NOMO-1 treated with DMSO at 0.1 percent for 48 hours (cell line): Measurements from ENCODE around the gene KRT23.

Experiments
- DNase-seq: peaks from one replicate; lab custom pipeline; 2025; ENCODE audit not compliant: unreplicated experiment; lab: John Stamatoyannopoulos, UW

The KRT23 gene

GRCh38 chr17:40950176-40950575, 12.7 kb upstream of the KRT23 start:
- no peak for DNase-seq

GRCh38 chr17:40949418-40949817, 12.0 kb upstream of the KRT23 start:
- peak; percentile 21 for DNase-seq

DNA sequence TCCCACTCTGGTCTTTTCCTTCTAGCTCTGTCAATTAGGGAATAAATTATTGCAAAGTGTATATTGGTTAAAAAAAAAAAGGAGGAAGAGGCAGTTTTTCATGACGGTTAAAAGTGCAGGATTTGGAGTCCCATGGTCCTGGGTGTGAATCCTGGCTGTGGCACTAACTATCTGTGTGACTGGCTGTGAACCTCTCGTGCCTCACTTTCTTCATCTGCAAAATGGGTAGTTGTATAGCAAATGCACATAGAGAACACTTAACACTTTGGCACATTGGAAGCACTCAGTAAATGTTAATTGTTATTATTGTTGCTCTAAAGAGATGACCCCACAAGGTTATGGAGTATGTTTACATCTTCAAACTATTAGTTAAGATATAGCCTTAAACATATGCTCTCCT, 10.5 kb upstream of the KRT23 start:
- DNase-seq: no peak

DNA sequence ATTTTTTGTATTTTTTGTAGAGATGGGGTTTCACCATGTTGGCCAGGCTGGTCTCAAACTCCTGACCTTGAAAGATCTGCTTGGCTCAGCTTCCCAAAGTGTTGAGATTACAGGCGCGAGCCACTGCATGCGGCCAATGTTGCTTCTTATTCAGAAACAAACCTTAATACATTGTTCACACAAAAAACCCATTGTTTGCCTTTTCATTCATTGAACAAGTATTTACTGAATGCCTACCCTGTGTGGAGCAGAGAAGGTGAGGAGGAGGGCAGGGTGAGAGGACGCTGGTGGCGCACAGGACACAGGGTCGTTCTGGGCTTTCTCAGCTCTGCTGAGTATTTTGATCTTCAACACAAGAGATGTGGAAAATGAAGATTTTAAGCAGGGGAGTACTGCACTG, 8.0 kb upstream of the KRT23 start:
- no peak for DNase-seq

DNA sequence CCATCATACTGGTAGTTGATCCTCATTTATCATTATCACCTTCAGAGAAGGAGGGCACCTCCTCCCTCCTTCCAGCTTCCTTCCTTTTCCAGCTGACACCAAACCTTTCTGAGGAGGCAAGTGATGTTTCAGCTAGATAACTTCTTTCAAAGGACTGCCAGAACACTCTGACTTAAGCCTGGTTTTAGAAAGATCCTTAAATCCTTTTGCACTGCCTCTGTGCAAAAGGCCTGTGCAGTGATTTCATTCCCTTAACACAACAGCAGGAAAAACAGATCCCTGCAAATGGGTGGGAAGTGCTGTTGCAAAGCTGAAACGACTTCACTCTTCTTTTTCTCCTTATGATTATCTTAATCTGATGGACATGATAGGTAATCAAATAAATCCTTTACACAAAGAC, 7.1 kb upstream of the KRT23 start:
- no peak for DNase-seq

DNA sequence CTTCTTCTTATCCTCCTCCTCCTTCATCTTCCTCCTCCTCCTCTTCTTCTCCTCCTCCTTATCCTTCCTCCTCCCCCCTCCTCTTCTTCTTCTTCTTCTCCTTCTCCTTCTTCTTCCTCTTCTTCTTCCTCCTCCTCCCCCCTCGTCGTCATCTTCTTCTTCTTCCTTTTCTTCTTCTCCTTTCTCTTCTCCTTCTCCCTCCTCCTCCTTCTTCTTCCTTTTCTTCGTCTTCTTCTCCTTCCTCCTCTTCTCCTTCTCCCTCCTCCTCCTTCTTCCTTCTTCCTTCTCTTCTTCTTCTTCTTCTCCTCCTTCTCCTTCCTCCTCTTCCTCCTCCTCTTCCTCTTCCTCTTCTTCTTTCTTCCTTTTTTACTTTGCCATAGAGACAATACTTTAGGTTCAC, 5.1 kb upstream of the KRT23 start:
- no peak for DNase-seq

DNA sequence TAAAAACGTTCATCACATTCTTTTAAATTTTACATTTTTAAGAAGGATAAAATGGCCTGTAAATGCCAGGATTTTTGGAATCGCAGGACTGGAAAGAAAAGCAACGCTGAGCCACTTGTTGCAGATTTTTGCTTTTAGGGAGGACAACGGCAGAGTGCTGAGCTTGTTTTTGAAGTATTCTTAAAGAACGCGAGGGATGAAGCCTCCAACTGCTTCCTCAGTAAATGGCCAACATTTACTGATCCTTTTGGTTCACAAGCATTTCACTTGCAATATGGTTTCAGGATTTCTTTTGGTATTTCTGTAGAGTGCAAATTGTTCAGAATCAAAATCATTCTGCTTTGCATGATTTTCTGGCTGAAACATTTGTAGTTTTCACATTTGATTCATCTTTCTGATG, 2.8 kb upstream of the KRT23 start:
- DNase-seq: no peak

DNA sequence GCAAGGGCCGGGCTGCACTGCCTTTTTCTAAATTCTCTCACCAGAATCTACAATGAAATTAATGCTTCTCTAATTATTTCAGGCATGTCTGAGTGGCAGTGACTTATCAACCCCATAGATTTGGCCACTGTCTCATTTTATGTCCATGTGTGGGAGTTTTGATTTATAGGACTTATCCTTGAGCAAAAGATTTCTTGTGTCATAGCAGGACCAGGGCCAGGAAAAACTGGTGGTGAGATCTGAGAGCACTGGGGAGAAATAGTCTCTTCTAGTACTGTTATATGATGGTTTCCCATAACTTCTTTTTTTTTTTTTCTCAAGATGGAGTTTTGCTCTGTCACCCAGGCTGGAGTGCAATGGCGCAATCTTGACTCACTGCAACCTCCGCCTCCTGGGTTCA, 1.5 kb upstream of the KRT23 start:
- DNase-seq: no peak

GRCh38 chr17:40936976-40937375, 470 bp downstream of the KRT23 start:
- no peak for DNase-seq

DNA sequence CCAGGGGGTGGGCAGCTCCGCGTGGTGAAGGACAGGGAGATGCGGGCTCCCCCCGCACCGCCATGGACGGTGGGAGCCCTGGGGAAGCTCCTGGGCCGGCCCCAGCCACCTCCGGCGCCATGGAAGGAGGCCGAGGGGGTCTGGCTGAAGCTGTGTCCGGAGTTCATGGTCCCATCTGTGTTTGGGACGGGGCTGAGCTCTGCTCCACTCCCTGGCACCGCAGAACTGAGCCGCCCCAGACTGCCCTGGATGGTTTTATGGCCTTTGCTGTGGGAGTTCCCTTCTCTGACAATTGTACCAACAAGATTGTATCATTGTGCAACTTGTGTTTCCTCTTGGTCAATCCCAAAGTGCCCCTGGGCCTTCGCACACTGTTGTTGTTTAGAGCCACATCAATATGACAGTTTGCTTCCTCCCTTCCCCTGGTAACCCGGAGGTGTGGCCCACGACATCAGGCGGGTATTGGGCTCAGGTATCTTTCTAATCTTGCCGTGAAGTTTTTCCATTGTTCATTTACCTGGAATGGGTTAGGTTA, 942 bp downstream of the KRT23 start:
- peak; percentile 74 for DNase-seq

- no peak for DNase-seq
These were observed 1.8 kb downstream of the KRT23 start for GRCh38 chr17:40935624-40936023.

DNA sequence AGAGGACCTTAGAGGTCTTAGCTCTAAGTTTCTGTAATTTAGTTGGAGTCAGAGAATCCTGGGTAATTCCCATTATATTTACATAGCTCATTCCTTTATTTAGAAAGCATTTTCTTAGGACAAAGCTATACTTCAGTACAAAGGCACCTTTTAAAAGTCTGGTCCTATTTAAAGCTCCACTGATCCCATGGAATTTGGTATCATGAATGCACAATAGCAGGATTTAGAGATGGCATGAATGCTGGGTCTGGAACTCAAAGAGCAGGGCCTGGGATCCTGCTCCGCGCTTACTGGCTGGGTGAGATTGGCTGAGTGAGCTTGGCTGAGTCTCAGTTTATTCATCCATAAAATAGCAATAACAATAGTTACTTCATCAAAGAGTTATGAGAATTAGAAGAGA, 4.8 kb downstream of the KRT23 start:
- DNase-seq: no peak

DNA sequence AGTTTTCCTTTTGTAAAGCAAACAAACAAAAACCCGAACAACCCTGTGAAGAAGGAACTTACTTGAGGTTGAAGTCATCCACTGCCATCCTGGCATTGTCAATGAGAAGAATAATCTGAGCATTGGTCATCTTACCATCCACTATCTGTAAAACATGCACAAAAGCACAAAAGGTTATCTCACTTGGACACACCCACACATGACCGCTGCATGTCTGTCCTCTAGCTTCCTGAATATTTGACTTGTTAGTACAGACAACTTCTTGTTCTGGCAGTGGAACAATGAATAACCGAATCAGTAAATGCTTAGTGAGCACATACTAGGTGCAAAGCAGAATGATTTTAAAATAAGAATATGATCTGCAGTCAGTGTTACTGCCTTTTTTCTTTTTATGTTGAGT, 6.1 kb downstream of the KRT23 start:
- no peak for DNase-seq

DNA sequence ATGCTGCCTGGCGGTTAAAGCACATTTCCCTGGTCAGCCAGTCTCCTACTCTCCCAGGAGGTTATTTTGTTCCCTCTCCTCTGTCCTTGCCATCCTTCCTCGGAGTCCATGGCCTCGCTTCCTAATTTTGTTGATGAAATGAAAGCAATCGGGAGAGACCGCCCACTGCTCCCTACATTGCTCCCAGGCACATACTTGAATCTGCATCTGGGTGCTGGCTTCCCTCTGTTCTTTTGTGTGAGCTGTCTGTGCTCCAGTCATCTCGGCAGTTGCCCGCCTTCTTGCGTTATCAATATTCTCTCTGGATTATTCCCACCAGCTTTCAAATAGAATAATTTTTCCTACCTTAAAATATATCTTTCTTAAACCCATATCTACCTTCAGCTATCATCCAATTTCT, 11.1 kb downstream of the KRT23 start:
- no peak for DNase-seq

GRCh38 chr17:40922239-40922638, 15.2 kb downstream of the KRT23 start:
- DNase-seq: peak; percentile 73

- DNase-seq: no peak
These were observed 16.4 kb downstream of the KRT23 start for GRCh38 chr17:40921026-40921425.

- peak; percentile 25 for DNase-seq
These were observed 20.3 kb downstream of the KRT23 start for GRCh38 chr17:40917116-40917515.

DNA sequence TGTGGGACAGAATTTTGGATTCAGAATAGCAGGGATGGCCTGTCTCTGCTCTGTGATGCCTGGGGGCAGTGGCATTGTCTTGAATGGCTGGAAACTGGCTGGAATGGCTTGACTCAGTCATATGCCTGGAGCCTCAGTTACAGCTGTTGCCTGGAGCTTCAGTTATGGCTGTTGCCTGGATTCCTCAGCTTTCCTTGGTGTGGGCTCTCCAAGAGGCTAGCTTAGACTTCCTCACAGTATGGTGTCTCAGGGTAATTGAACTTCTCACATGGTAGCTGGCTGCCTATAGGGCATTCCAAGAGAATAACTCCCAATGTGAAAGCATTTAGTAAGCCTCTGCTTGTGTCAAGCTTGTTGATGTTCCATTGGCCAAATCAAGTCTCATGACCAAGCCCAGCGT, 21.1 kb downstream of the KRT23 start:
- DNase-seq: no peak

DNA sequence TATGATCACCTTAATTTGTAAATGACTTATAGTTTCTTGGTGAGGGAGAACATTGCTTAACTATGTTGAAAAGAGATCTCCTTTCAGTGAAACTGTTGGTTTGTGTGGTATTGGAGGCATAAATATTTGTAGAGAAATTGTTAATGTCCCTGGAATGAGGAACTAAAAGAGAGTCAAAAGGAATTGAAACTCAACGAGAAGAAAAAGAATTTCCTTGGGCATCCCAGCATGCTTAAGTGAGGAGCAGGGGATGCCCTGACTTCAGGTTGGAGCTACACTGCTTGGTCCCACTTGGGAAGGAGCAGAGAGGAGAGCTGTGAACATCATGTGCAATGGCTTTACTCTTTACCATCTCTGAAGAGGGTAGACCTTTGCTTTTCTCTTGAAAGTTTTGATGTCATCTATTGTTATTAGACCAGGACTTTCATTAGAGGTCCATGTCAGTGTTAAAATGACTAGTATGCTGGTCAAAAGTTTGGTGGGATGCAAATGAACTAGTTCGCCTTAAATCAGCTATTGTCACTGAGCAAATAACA, 21.7 kb downstream of the KRT23 start:
- DNase-seq: peak; percentile 93

- DNase-seq: peak; percentile 73
These were observed 22.2 kb downstream of the KRT23 start for GRCh38 chr17:40915199-40915661.

DNA sequence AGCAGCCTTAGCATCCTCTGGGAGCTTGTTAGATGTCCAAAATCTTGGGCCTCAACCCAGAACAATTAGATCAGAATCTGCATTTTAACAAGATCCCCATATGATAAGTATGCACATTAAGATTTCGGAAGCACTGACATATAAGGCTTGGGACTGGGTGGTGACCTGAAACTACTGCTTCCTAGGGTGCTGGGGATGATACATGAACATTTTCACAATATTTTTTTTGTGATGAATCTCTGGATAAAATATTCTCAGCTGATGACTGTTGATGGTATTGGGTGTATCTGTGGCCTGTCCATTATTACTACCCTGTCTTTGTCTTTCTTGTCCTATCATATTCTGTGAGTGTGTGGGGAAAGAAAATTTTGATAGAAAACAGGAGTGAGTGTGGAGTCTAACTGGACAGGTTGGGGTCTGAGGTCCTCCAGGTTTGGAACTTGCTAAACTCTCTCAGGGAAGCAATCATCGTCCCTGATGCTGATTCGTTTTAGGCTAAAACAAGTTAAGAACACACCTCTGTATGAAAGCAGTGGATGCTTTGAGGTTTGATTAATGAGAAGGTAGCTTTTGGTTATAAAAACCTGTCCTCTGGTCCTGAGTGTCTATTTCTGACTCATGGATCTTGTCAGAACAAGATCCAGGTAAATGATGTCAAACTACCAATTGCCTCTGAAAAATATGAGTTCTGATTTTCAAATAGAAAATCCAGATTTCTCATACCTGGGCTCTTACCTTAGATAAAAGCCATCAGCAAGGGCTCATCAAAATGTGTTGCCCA, 23.2 kb downstream of the KRT23 start:
- DNase-seq: no peak

DNA sequence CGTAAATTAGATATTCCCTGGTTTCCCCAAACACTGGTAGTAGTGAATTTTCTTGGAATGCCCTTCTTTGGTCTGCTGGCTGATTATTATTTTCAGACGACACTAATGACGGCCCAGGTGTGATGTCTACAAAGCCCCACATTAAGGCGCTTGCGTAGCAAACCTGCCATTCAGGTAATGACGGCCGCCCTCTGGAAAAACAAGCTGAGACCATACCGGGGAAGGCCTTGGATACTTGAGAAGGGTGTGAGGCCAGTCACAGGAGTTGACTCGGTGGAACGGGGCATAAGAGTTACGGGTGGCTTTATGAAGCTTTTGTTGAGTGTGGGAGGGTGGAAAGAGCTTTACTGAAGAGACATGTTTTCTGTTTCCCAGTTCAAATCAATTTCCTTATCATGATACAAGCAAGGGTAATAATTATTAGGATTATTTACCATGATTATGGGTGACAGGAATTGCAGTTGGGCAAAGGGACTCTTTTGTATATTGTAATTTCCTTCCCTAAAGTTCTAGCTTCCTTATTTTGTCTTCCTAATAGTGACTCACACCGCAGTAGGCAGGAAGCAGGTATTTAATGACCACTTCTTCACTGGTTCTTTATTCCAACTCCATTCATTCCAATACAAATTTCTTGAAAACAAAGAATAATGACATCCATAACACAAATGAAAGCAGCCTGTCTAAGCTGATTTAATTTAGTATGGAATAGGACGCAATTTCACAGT, 24.8 kb downstream of the KRT23 start:
- peak; percentile 66 for DNase-seq
